Neuronal stem cell (in vitro differentiated cells): ENCODE measurements around the gene KRTAP5-11.
"Not testable (repeated sequence)": the region's sequence is repeated elsewhere in the genome, so short reads cannot be mapped to it uniquely, and the experiment has no call there.

Source experiments
- DNase-seq: peaks from one replicate; pipeline ENCODE4 v3.0.0-alpha.2; 2013; ENCODE audit warnings: low spot score
- H2AFZ ChIP-seq: one replicate; pipeline ENCODE4 v1.6.1; 2013; ENCODE audit warnings: mild to moderate bottlenecking, low read length, inconsistent platforms
- H2AK5ac ChIP-seq: 2 replicates; pipeline ENCODE4 v1.6.1; 2013; ENCODE audit warnings: low read depth, mild to moderate bottlenecking, inconsistent platforms, low read length, moderate library complexity, mixed read lengths
- H2BK120ac ChIP-seq: 2 replicates; pipeline ENCODE4 v1.6.1; 2013; ENCODE audit warnings: low read depth, mild to moderate bottlenecking, inconsistent platforms, low read length, moderate library complexity, mixed read lengths
- H2BK12ac ChIP-seq: one replicate; pipeline ENCODE4 v1.6.1; 2013; ENCODE audit warnings: low read length, inconsistent platforms
- H2BK15ac ChIP-seq: 2 replicates; pipeline ENCODE4 v1.6.1; 2013; ENCODE audit warnings: mild to moderate bottlenecking, low read length, inconsistent platforms, mixed read lengths
- H2BK5ac ChIP-seq: one replicate; pipeline ENCODE4 v1.6.1; 2013; ENCODE audit warnings: inconsistent platforms, mild to moderate bottlenecking, low read length, moderate library complexity
- H3K14ac ChIP-seq: one replicate; pipeline ENCODE4 v1.6.1; 2013; ENCODE audit warnings: low read length, inconsistent platforms
- H3K18ac ChIP-seq: 2 replicates; pipeline ENCODE4 v1.6.1; 2013; ENCODE audit warnings: low read length, inconsistent platforms
- H3K23ac ChIP-seq: 2 replicates; pipeline ENCODE4 v1.6.1; 2013; ENCODE audit warnings: low read depth, mild to moderate bottlenecking, mixed read lengths, low read length, inconsistent platforms; ENCODE audit not compliant: poor library complexity
- H3K27ac ChIP-seq: replicated peaks from 3 replicates; pipeline ENCODE4 v1.5.1; 2013; ENCODE audit warnings: low read length, inconsistent platforms
- H3K27me3 ChIP-seq, 3 experiments: 2 replicates each; pipeline ENCODE4 v1.6.1; 2013; ENCODE audit warnings: low read length in 3 of 3, mild to moderate bottlenecking in 2 of 3, inconsistent platforms in 1 of 3, low read depth in 1 of 3, mixed read lengths in 1 of 3, moderate library complexity in 1 of 3; ENCODE audit not compliant: control insufficient read depth in 3 of 3, insufficient read depth in 3 of 3
- H3K36me3 ChIP-seq, 2 donors: replicated peaks in 1 of 2; 2 replicates each; pipeline ENCODE4 v1.6.1; 2013; ENCODE audit warnings: low read length in 2 of 2; ENCODE audit not compliant: control insufficient read depth in 2 of 2, insufficient read depth in 2 of 2
- H3K4ac ChIP-seq: 2 replicates; pipeline ENCODE4 v1.6.1; 2013; ENCODE audit warnings: inconsistent platforms, mild to moderate bottlenecking, low read length, moderate library complexity
- H3K4me1 ChIP-seq, 2 donors: 1 replicate in 1 of 2; 2 replicates in 1 of 2; pipeline ENCODE4 v1.6.1; 2013; ENCODE audit warnings: low read length in 2 of 2, low read depth in 1 of 2; ENCODE audit not compliant: control insufficient read depth in 2 of 2, insufficient read depth in 1 of 2
- H3K4me2 ChIP-seq: one replicate; pipeline ENCODE4 v1.6.1; 2013; ENCODE audit warnings: mild to moderate bottlenecking, low read length, inconsistent platforms; ENCODE audit not compliant: insufficient read depth, poor library complexity, severe bottlenecking
- H3K4me3 ChIP-seq, 2 donors: 2 replicates each; pipeline ENCODE4 v1.5.1; 2013; ENCODE audit warnings: low read length in 2 of 2, mild to moderate bottlenecking in 2 of 2, inconsistent platforms in 1 of 2, moderate library complexity in 1 of 2
- H3K79me1 ChIP-seq: one replicate; pipeline ENCODE4 v1.6.1; 2013; ENCODE audit warnings: low read depth, mild to moderate bottlenecking, inconsistent platforms, low read length, moderate library complexity
- H3K9ac ChIP-seq: one replicate; pipeline ENCODE4 v1.6.1; 2013; ENCODE audit warnings: mild to moderate bottlenecking, low read depth, low read length, inconsistent platforms; ENCODE audit not compliant: poor library complexity
- H3K9me3 ChIP-seq, 2 donors: replicated peaks in 1 of 2; 2 replicates each; pipeline versions ENCODE3 to v1.6.1; 2013; ENCODE audit warnings: low read length in 2 of 2, mild to moderate bottlenecking in 2 of 2, inconsistent platforms in 1 of 2, low read depth in 1 of 2, mixed read lengths in 1 of 2, moderate library complexity in 1 of 2; ENCODE audit not compliant: control insufficient read depth in 2 of 2, insufficient read depth in 1 of 2
- H4K8ac ChIP-seq: one replicate; pipeline ENCODE4 v1.6.1; 2013; ENCODE audit warnings: low read depth, mild to moderate bottlenecking, inconsistent platforms, low read length, moderate library complexity
- H4K91ac ChIP-seq: one replicate; pipeline ENCODE4 v1.6.1; 2013; ENCODE audit warnings: low read length, low read depth, mild to moderate bottlenecking, inconsistent platforms; ENCODE audit not compliant: poor library complexity
- WGBS, 2 donors: extraction: QIAGEN DNeasy Blood & Tissue Kit; methylation state at CpG; one replicate each; pipeline ENCODE4 v1.1.7; 2013; ENCODE audit warnings: missing lambda C conversion rate in 2 of 2, mixed read lengths in 1 of 2; ENCODE audit not compliant: insufficient read length in 2 of 2, insufficient replicate concordance in 1 of 2; ENCODE audit errors: extremely low coverage in 2 of 2; 5-methylcytosine and 5-hydroxymethylcytosine counted together

The KRTAP5-11 gene

GRCh38 chr11:71537537-71537936, 45.1 kb downstream of the KRTAP5-11 start:
- no peak overlapping the region for H2BK120ac ChIP-seq
- no peak overlapping the region for H3K9ac ChIP-seq
- no peak overlapping the region for H3K4me3 ChIP-seq
- H2BK12ac ChIP-seq, result no peak overlapping the region
- H3K27ac ChIP-seq, result no peak overlapping the region
- no peaks in the 10 kb centered on the region for H3K79me1 ChIP-seq
- no peak overlapping the region for H3K23ac ChIP-seq
- no peak overlapping the region for H2AFZ ChIP-seq
- no peak overlapping the region for H2BK5ac ChIP-seq
- no peak for DNase-seq
- H3K27me3 ChIP-seq, result peaks cover 0 to 11% (median 0%) of the 10 kb centered on the region in 3 experiments
- H3K36me3 ChIP-seq, result no peaks in the 10 kb centered on the region
- H3K9me3 ChIP-seq, result no peaks in the 10 kb centered on the region
- H3K18ac ChIP-seq, result no peak overlapping the region
- no peaks in the 10 kb centered on the region for H3K4me1 ChIP-seq
- H3K4ac ChIP-seq, result no peak overlapping the region
- WGBS, 2 donors, result no CpG with 5 or more reads among the region's 9 CpGs
- no peak overlapping the region for H2BK15ac ChIP-seq
- no peak overlapping the region for H3K14ac ChIP-seq
- no peak overlapping the region for H2AK5ac ChIP-seq
- no peak overlapping the region for H3K4me2 ChIP-seq
- no peak overlapping the region for H4K91ac ChIP-seq
- H4K8ac ChIP-seq, result no peak overlapping the region

GRCh38 chr11:71535825-71536224, 46.9 kb downstream of the KRTAP5-11 start:
- no peak overlapping the region for H2BK5ac ChIP-seq
- H2AFZ ChIP-seq, result no peak overlapping the region
- peaks cover 0 to 11% (median 0%) of the 10 kb centered on the region in 3 experiments for H3K27me3 ChIP-seq
- no peaks in the 10 kb centered on the region for H3K9me3 ChIP-seq
- no peaks in the 10 kb centered on the region for H3K79me1 ChIP-seq
- H2BK15ac ChIP-seq, result no peak overlapping the region
- H3K23ac ChIP-seq, result no peak overlapping the region
- no peak overlapping the region for H3K27ac ChIP-seq
- no peak overlapping the region for H3K4ac ChIP-seq
- H3K36me3 ChIP-seq, result no peaks in the 10 kb centered on the region
- no peak overlapping the region for H2AK5ac ChIP-seq
- no peak overlapping the region for H3K4me3 ChIP-seq
- no peaks in the 10 kb centered on the region for H3K4me1 ChIP-seq
- no peak overlapping the region for H3K18ac ChIP-seq
- H3K4me2 ChIP-seq, result no peak overlapping the region
- no peak overlapping the region for H3K9ac ChIP-seq
- H3K14ac ChIP-seq, result no peak overlapping the region
- no peak overlapping the region for H2BK120ac ChIP-seq
- no peak overlapping the region for H4K8ac ChIP-seq
- no CpG with 5 or more reads among the region's 9 CpGs for WGBS, 2 donors
- no peak for DNase-seq
- H2BK12ac ChIP-seq, result no peak overlapping the region
- no peak overlapping the region for H4K91ac ChIP-seq

GRCh38 chr11:71534711-71535608, 47.7 kb downstream of the KRTAP5-11 start:
- H2AK5ac ChIP-seq, H3K23ac ChIP-seq, H2BK12ac ChIP-seq, H2BK5ac ChIP-seq, H4K91ac ChIP-seq, H4K8ac ChIP-seq, DNase-seq, H3K4me2 ChIP-seq, H3K79me1 ChIP-seq, H2BK15ac ChIP-seq, H3K9ac ChIP-seq, H3K4me1 ChIP-seq, H2AFZ ChIP-seq, H3K18ac ChIP-seq, H3K27me3 ChIP-seq, H3K36me3 ChIP-seq, H3K9me3 ChIP-seq, H3K14ac ChIP-seq, H3K4me3 ChIP-seq, H3K4ac ChIP-seq, H2BK120ac ChIP-seq, H3K27ac ChIP-seq: not testable (repeated sequence)
- WGBS, 2 donors, result no CpG with 5 or more reads among the region's 17 CpGs

GRCh38 chr11:71532036-71532610, 50.6 kb downstream of the KRTAP5-11 start:
- Histone ChIP-seq H2BK5ac (no peak overlapping the region), H2BK120ac (no peak overlapping the region), H3K9ac (no peak overlapping the region), H2AFZ (no peak overlapping the region), H3K27ac (no peak overlapping the region), H3K27me3 (peaks cover 0 to 5% (median 0%) of the 10 kb centered on the region in 3 experiments), H4K8ac (no peak overlapping the region), H4K91ac (no peak overlapping the region), H3K4ac (no peak overlapping the region), H3K4me3 (no peak overlapping the region), H3K9me3 (no peaks in the 10 kb centered on the region), H3K36me3 (no peaks in the 10 kb centered on the region), H3K4me2 (no peak overlapping the region), H3K79me1 (no peaks in the 10 kb centered on the region), H3K14ac (no peak overlapping the region), H3K4me1 (no peaks in the 10 kb centered on the region), H2BK12ac (no peak overlapping the region), H2AK5ac (no peak overlapping the region), H2BK15ac (no peak overlapping the region), H3K23ac (no peak overlapping the region), H3K18ac (no peak overlapping the region)
- no CpG with 5 or more reads among the region's 10 CpGs for WGBS, 2 donors
- no peak for DNase-seq
